ENCODE results near the gene RPS6KL1.
A peak's percentile ranks its signal among the peaks of the same experiment; 100 is the strongest.

RPS6KL1 gene

GRCh38 chr14:74879427-74880182, 43.5 kb downstream of the RPS6KL1 start:
- no peak for DNase-seq (ENCODE audit: low read depth)
- no peak for TF ChIP-seq CTCF (conservative IDR thresholded peaks at IDR 0.05; ENCODE audit: control insufficient read depth, insufficient read depth, low read depth, low read length)
- no peak overlapping the region for H3K4me3 ChIP-seq (ENCODE audit: control insufficient read depth, low read depth, low read length)

- H3K4me3 ChIP-seq (ENCODE audit: control insufficient read depth, low read depth, low read length), result no peak within 1 kb of the TSS
- DNase-seq (ENCODE audit: low read depth), result peak; percentile 59
- no peak for TF ChIP-seq CTCF (conservative IDR thresholded peaks at IDR 0.05; ENCODE audit: control insufficient read depth, insufficient read depth, low read depth, low read length)
These were observed 46.8 kb downstream of the RPS6KL1 start, which contains the start of gene PROX2 for GRCh38 chr14:74875941-74876913. Gene PROX2 (minus strand): TSS chr14:74876145. CDS start chr14:74863834, 12,311 bp downstream.

DNA sequence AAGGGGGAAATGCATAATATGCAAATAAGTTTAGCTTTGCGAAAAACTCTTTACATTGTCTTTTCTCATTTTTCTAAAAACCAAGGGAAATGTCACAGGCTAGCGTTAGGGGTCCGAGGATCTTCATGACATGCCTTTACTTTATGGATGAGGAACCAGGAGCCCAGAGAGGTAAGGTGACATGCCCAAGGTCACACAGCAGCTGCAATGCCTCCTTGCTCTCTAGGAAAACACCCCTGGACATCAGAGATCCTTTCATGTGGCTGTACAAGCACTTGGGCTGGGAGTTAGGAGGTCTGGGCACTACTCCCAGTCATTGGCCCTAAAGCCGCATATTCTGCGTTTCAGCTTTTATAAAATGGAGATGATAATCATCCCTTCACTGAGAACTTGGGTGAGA, 47.9 kb downstream of the RPS6KL1 start:
- H3K4me3 ChIP-seq (ENCODE audit: control insufficient read depth, low read depth, low read length), result no peak overlapping the region
- no peak for TF ChIP-seq CTCF (conservative IDR thresholded peaks at IDR 0.05; ENCODE audit: control insufficient read depth, insufficient read depth, low read depth, low read length)
- DNase-seq (ENCODE audit: low read depth), result no peak

DNA sequence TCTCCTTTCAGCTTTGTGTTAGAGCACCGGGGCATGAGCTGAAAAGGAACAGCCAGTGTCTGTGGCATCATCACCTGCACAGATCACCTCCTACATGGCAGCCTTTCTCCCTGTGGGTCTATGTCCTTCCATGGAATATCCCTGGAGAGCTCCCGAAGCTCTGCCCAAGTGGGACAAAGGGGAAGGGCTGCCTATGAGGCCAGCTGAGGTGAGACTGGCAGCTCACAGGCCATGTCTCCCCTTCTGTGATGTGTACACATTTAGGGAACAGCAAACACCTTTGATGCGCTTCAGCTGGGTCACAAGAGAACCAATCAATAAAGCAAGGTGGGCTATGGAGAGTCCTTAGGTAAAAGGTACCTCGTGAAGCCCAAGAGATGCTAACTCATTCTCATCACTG, 51.2 kb downstream of the RPS6KL1 start:
- H3K4me3 ChIP-seq (ENCODE audit: control insufficient read depth, low read depth, low read length), result no peak overlapping the region
- TF ChIP-seq CTCF (conservative IDR thresholded peaks at IDR 0.05; ENCODE audit: control insufficient read depth, insufficient read depth, low read depth, low read length), result no peak
- DNase-seq (ENCODE audit: low read depth), result no peak

DNA sequence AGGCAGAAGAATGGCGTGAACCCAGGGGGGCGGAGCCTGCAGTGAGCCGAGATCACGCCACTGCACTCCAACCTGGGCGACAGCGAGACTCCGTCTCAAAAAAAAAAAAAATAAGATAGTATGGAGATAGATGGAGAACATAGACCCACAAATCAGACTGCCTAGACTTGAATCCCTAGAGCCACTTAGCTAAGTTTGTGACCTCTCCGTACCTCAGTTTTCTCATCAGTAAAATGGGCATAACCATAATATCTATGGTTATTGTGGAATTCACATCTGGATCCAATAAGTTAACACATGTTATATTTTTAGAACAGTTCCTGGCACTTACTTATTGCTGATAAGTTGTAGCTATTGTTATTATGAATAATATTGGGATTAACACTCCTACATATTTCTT, 54.3 kb downstream of the RPS6KL1 start:
- no peak for TF ChIP-seq CTCF (conservative IDR thresholded peaks at IDR 0.05; ENCODE audit: control insufficient read depth, insufficient read depth, low read depth, low read length)
- no peak for DNase-seq (ENCODE audit: low read depth)
- no peak overlapping the region for H3K4me3 ChIP-seq (ENCODE audit: control insufficient read depth, low read depth, low read length)

- H3K4me3 ChIP-seq (ENCODE audit: control insufficient read depth, low read depth, low read length), result no peak overlapping the region
- no peak for TF ChIP-seq CTCF (conservative IDR thresholded peaks at IDR 0.05; ENCODE audit: control insufficient read depth, insufficient read depth, low read depth, low read length)
- no peak for DNase-seq (ENCODE audit: low read depth)
These were observed 55.4 kb downstream of the RPS6KL1 start for GRCh38 chr14:74867673-74868072.
